Common myeloid progenitor, CD34-positive (primary cell): ENCODE measurements around the gene OGFR.

Experiments used
- CTCF ChIA-PET: fragments of 350-600 bp; sonication (Branson Sonifier 250); formaldehyde crosslinking; loops from one replicate; lab custom pipeline; 2021; ENCODE audit warnings: antibody characterized with exemption; lab: Charles Lee
- POLR2A ChIA-PET: fragments of 350-600 bp; sonication (Branson Sonifier 250); formaldehyde crosslinking; loops from one replicate; lab custom pipeline; 2021; ENCODE audit warnings: antibody characterized with exemption; lab: Charles Lee
- DNase-seq, 3 donors: peaks; one replicate each; pipeline versions ENCODE4 v3.0.0 to v3.0.0-alpha.2; 2013
- H3K27ac ChIP-seq, 2 experiments: 1 replicate in 1 of 2; 2 replicates in 1 of 2; pipeline ENCODE4 v1.7.0; 2013; ENCODE audit warnings: inconsistent platforms in 2 of 2, low read length in 2 of 2, mild to moderate bottlenecking in 2 of 2, low read depth in 1 of 2, moderate library complexity in 1 of 2; ENCODE audit not compliant: severe bottlenecking in 2 of 2, insufficient read depth in 1 of 2, poor library complexity in 1 of 2
- H3K27me3 ChIP-seq, 5 experiments: replicated peaks in 2 of 5; 1 replicate in 3 of 5; 2 replicates in 2 of 5; pipeline versions ENCODE4 v1.6.1 to v1.7.0; 2013; ENCODE audit warnings: low read length in 4 of 5, mild to moderate bottlenecking in 2 of 5, moderate library complexity in 2 of 5, inconsistent platforms in 1 of 5; ENCODE audit not compliant: insufficient read depth in 5 of 5, control insufficient read depth in 4 of 5
- H3K36me3 ChIP-seq, 4 experiments: 1 replicate in 2 of 4; 2 replicates in 2 of 4; pipeline versions ENCODE4 v1.6.1 to v1.7.0; 2013; ENCODE audit warnings: low read length in 3 of 4, control low read depth in 1 of 4, mild to moderate bottlenecking in 1 of 4; ENCODE audit not compliant: control insufficient read depth in 4 of 4, insufficient read depth in 4 of 4
- H3K4me1 ChIP-seq, 4 experiments: 1 replicate in 3 of 4; 2 replicates in 1 of 4; pipeline versions ENCODE4 v1.6.1 to v1.7.1; 2013; ENCODE audit warnings: low read length in 3 of 4, mild to moderate bottlenecking in 3 of 4, control low read depth in 1 of 4, inconsistent platforms in 1 of 4, moderate library complexity in 1 of 4; ENCODE audit not compliant: control insufficient read depth in 4 of 4, insufficient read depth in 4 of 4; ENCODE audit errors: control extremely low read depth in 1 of 4
- H3K4me3 ChIP-seq, 7 experiments: 1 replicate in 4 of 7; 2 replicates in 3 of 7; pipeline versions ENCODE4 v1.5.1 to v1.7.0; 2013; ENCODE audit warnings: mild to moderate bottlenecking in 7 of 7, low read length in 6 of 7, moderate library complexity in 6 of 7, inconsistent platforms in 2 of 7, low read depth in 2 of 7, control low read depth in 1 of 7; ENCODE audit not compliant: insufficient read depth in 4 of 7, control insufficient read depth in 1 of 7; ENCODE audit errors: extremely low read depth in 1 of 7
- H3K9me3 ChIP-seq, 5 experiments: 1 replicate in 4 of 5; 2 replicates in 1 of 5; pipeline versions ENCODE4 v1.6.1 to v1.7.1; 2013; ENCODE audit warnings: low read length in 4 of 5, mild to moderate bottlenecking in 2 of 5, inconsistent platforms in 1 of 5, low read depth in 1 of 5, moderate library complexity in 1 of 5; ENCODE audit not compliant: control insufficient read depth in 4 of 5, insufficient read depth in 2 of 5; ENCODE audit errors: control extremely low read depth in 1 of 5
- WGBS: methylation state at CpG from one replicate; pipeline ENCODE4 v1.1.5; 2013; ENCODE audit not compliant: insufficient coverage; 5-methylcytosine and 5-hydroxymethylcytosine counted together

OGFR gene

GRCh38 chr20:62815066-62815991 is 10.7 kb downstream of the OGFR start:
- no peak overlapping the region for H3K27ac ChIP-seq
- H3K27me3 ChIP-seq: peaks cover 0 to 45% (median 21%) of the 10 kb centered on the region in 5 experiments
- DNase-seq: no peak
- 29% methylated on average over 24 of the region's 24 CpGs for WGBS
- ChIA-PET CTCF (interaction anchor here (1.1 to 1.9 kb wide), 3 partner anchors 11 to 79 kb away, joined by 3 to 6 read pairs (median 3); partner anchors contain the start of gene OGFR), POLR2A (no interaction called here)
- H3K36me3 ChIP-seq: peaks cover 3 to 34% (median 23%) of the 10 kb centered on the region in 4 experiments
- peaks cover 0 to 36% (median 22%) of the 10 kb centered on the region in 4 experiments for H3K4me1 ChIP-seq
- no peak overlapping the region for H3K4me3 ChIP-seq
- no peaks in the 10 kb centered on the region for H3K9me3 ChIP-seq

DNA sequence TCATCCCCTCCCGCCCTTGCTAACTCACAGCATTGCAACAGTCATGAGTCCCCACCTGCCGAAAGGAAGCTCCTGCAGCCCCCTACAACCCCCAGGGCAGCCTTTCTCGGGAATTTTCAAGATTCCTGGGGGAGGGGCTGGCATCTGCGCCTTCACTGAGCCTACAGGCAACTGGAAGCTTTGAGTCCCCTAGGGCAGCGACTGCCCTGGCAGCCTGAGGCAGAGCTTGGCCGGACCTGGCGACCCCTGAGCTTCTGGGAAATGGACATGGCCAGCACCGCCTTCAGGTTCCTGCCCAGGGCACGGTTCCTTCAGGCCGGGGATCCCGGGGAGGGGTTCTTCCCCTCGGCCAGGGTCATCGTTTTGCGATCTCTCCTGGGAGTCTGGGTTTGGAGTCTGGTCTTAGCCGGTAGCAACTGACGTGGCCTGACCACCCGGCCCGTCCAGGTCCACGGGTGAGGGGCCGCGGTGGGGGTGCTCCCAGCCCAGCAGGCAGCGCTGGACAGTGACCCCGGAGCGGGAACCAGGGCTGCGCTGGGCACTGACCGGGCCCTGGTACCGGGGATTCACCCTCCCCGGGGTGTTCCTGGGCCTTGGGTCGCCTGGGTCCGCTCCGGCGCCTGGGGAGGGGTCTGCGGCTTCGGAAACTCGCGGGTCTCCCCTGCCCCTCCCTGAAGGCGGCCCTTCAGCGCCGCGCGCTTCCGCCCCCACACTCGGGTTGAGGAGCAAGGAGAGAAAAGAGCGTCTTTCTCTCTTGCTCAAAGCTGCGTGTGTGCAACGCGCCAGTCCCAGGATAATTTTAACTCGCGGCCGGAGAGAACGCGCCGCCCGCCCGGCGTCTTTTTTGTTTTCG is 11.6 kb downstream of the OGFR start:
- H3K4me1 ChIP-seq: peaks cover 0 to 36% (median 22%) of the 10 kb centered on the region in 4 experiments
- H3K36me3 ChIP-seq: peaks cover 2 to 25% (median 16%) of the 10 kb centered on the region in 4 experiments
- 4% methylated on average over 40 of the region's 57 CpGs for WGBS
- DNase-seq: no peak
- ChIA-PET POLR2A (no interaction called here), CTCF (interaction anchor here (0.6 to 2.3 kb wide), 4 partner anchors 7 to 116 kb away, joined by 3 to 7 read pairs (median 4); partner anchors contain the start of gene OGFR)
- H3K27me3 ChIP-seq: peaks cover 0 to 45% (median 23%) of the 10 kb centered on the region in 5 experiments
- no peaks in the 10 kb centered on the region for H3K9me3 ChIP-seq
- peak overlapping the region in 4 of 7 experiments; percentile 23 to 53 (median 44) for H3K4me3 ChIP-seq
- no peak overlapping the region for H3K27ac ChIP-seq

- ChIA-PET CTCF (interaction anchor here (0.6 to 2.3 kb wide), 3 partner anchors 8 to 117 kb away, joined by 3 to 7 read pairs (median 3); no protein-coding TSS in a partner anchor), POLR2A (no interaction called here)
- H3K27me3 ChIP-seq: peaks cover 0 to 45% (median 23%) of the 10 kb centered on the region in 5 experiments
- WGBS: 9% methylated on average over 53 of the region's 108 CpGs
- DNase-seq: no peak
- H3K4me1 ChIP-seq: peaks cover 0 to 36% (median 22%) of the 10 kb centered on the region in 4 experiments
- no peak within 1 kb of the TSS for H3K27ac ChIP-seq
- H3K36me3 ChIP-seq: peaks cover 2 to 16% (median 11%) of the 10 kb centered on the region in 4 experiments
- no peaks in the 10 kb centered on the region for H3K9me3 ChIP-seq
- H3K4me3 ChIP-seq: peak within 1 kb of the TSS in 4 of 7 experiments; percentile 23 to 53 (median 44)
These were observed 12.5 kb downstream of the OGFR start, which contains the start of gene COL9A3 for GRCh38 chr20:62816884-62817873. COL9A3 (plus strand) TSS chr20:62817050; CDS start chr20:62817065, 15 bp downstream.

DNA sequence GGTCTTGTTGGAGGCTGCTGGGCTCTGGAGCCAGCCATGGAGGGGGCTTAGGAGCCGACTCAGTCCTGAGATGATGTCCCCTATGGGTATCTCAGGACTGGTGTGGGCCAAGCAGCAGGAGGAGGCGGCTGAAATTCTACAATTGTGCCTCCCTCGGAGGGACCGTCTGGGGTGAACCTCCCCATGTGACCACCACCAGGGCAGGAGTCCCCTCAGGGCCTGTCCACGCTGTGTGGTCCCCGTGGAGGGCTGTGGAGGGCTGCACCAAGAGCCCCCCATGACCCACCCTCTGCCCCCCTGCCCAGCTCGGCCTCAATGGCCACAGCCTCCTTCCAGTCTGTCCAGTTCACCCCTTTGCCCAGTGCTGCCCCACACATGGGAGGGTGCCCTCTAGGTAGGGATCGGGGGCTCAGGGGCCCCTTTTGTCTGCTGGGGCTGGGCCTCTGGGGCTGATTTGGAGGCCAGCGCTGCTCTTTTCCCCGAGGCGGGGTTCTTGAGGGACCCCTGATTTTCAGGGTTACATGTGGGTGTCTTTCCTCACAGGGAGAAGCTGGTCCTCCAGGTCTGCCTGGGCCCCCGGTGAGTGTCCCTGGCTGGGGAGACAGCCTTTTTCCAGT is 13.4 kb downstream of the OGFR start:
- POLR2A ChIA-PET: no interaction called here
- H3K4me1 ChIP-seq: peaks cover 0 to 39% (median 22%) of the 10 kb centered on the region in 4 experiments
- DNase-seq: no peak
- no peak overlapping the region for H3K27ac ChIP-seq
- no peak overlapping the region for H3K4me3 ChIP-seq
- 86% methylated on average over 8 of the region's 12 CpGs for WGBS
- peaks cover 0 to 8% (median 6%) of the 10 kb centered on the region in 4 experiments for H3K36me3 ChIP-seq
- CTCF ChIA-PET: interaction anchor here (2.3 kb wide), 1 partner anchor 9 kb away, joined by 7 read pairs; no protein-coding TSS in a partner anchor
- H3K27me3 ChIP-seq: peaks cover 0 to 45% (median 23%) of the 10 kb centered on the region in 5 experiments
- H3K9me3 ChIP-seq: no peaks in the 10 kb centered on the region

GRCh38 chr20:62818592-62819493 is 14.2 kb downstream of the OGFR start:
- Histone ChIP-seq H3K27ac (no peak overlapping the region), H3K36me3 (peaks cover 0 to 3% (median 2%) of the 10 kb centered on the region in 4 experiments), H3K4me1 (peaks cover 0 to 42% (median 22%) of the 10 kb centered on the region in 4 experiments), H3K27me3 (peaks cover 0 to 45% (median 23%) of the 10 kb centered on the region in 5 experiments), H3K9me3 (no peaks in the 10 kb centered on the region), H3K4me3 (peak overlapping the region in 1 of 7 experiments; percentile 42)
- CTCF ChIA-PET: interaction anchor here (1.4 to 2.3 kb wide), 2 partner anchors 10 to 18 kb away, joined by 3 to 7 read pairs; no protein-coding TSS in a partner anchor
- POLR2A ChIA-PET: no interaction called here
- 14% methylated on average over 15 of the region's 25 CpGs for WGBS
- peak in 1 of 3 donors; percentile 35 for DNase-seq
